Skeletal muscle satellite cell (primary cell): Measurements from ENCODE around the gene GPA33.

Experiments
- H3K27me3 ChIP-seq: 2 replicates; pipeline ENCODE4 v1.7.0; 2013; ENCODE audit warnings: low read length; ENCODE audit not compliant: control insufficient read depth, insufficient read depth
- H3K36me3 ChIP-seq: 2 replicates; pipeline ENCODE4 v1.7.0; 2013; ENCODE audit warnings: mild to moderate bottlenecking, control low read depth, low read length; ENCODE audit not compliant: insufficient read depth
- H3K4me1 ChIP-seq: 2 replicates; pipeline ENCODE4 v1.7.0; 2013; ENCODE audit warnings: low read length; ENCODE audit not compliant: control insufficient read depth, insufficient read depth
- H3K4me2 ChIP-seq: 2 replicates; pipeline ENCODE4 v1.7.0; 2013; ENCODE audit warnings: mild to moderate bottlenecking, low read length
- H3K4me3 ChIP-seq: 2 replicates; pipeline ENCODE4 v1.7.0; 2013; ENCODE audit warnings: low read length
- H3K9ac ChIP-seq: 2 replicates; pipeline ENCODE4 v1.7.0; 2013; ENCODE audit warnings: mild to moderate bottlenecking, low read depth, low read length, moderate library complexity
- H3K9me3 ChIP-seq: replicated peaks from 2 replicates; pipeline ENCODE4 v1.7.0; 2013; ENCODE audit warnings: mild to moderate bottlenecking, control low read depth, low read length

GPA33 gene

GRCh38 chr1:167127661-167128060 lies 37.5 kb upstream of the GPA33 start:
- no peak overlapping the region for H3K9ac ChIP-seq
- peaks cover 3% of the 10 kb centered on the region for H3K27me3 ChIP-seq
- no peaks in the 10 kb centered on the region for H3K9me3 ChIP-seq
- no peak overlapping the region for H3K4me3 ChIP-seq
- H3K4me2 ChIP-seq, result no peak overlapping the region
- H3K4me1 ChIP-seq, result no peaks in the 10 kb centered on the region
- H3K36me3 ChIP-seq, result no peaks in the 10 kb centered on the region

GRCh38 chr1:167127236-167127635 lies 37.1 kb upstream of the GPA33 start:
- Histone ChIP-seq H3K9ac (no peak overlapping the region), H3K4me1 (no peaks in the 10 kb centered on the region), H3K4me2 (no peak overlapping the region), H3K4me3 (no peak overlapping the region), H3K27me3 (peaks cover 3% of the 10 kb centered on the region), H3K36me3 (no peaks in the 10 kb centered on the region), H3K9me3 (no peaks in the 10 kb centered on the region)

- Histone ChIP-seq H3K36me3 (no peaks in the 10 kb centered on the region), H3K27me3 (peaks cover 3% of the 10 kb centered on the region)
Measured at GRCh38 chr1:167126811-167127210, 36.6 kb upstream of the GPA33 start.

DNA sequence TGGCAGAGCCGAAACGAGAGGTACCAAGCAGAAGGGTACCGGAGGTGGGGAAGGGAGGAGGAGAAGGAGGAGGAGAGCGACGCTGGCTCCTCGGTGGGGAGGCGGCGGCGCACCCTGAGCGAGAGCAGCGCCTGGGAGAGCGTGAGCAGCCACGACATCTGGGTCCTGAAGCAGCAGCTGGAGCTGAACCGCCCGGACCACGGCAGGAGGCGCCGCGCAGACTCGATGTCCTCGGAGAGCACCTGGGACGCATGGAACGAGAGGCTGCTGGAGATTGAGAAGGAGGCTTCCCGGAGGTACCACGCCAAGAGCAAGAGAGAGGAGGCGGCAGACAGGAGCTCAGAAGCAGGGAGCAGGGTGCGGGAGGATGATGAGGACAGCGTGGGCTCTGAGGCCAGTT lies 36.1 kb upstream of the GPA33 start:
- no peak overlapping the region for H3K4me3 ChIP-seq
- no peak overlapping the region for H3K4me2 ChIP-seq
- no peaks in the 10 kb centered on the region for H3K4me1 ChIP-seq
- H3K9ac ChIP-seq, result no peak overlapping the region
- H3K9me3 ChIP-seq, result no peaks in the 10 kb centered on the region
- H3K36me3 ChIP-seq, result no peaks in the 10 kb centered on the region
- H3K27me3 ChIP-seq, result peaks cover 3% of the 10 kb centered on the region

More at GRCh38 chr1:167126811-167127210, 36.6 kb upstream of the GPA33 start:
- Histone ChIP-seq H3K4me2 (no peak overlapping the region), H3K9me3 (no peaks in the 10 kb centered on the region), H3K4me3 (no peak overlapping the region), H3K4me1 (no peaks in the 10 kb centered on the region), H3K9ac (no peak overlapping the region)

- Histone ChIP-seq H3K4me3 (no peak overlapping the region), H3K9ac (no peak overlapping the region), H3K9me3 (no peaks in the 10 kb centered on the region), H3K27me3 (no peaks in the 10 kb centered on the region), H3K4me2 (no peak overlapping the region), H3K36me3 (no peaks in the 10 kb centered on the region), H3K4me1 (no peaks in the 10 kb centered on the region)
Measured at GRCh38 chr1:167122568-167122967, 32.4 kb upstream of the GPA33 start.

- Histone ChIP-seq H3K4me2 (no peak overlapping the region), H3K9me3 (no peaks in the 10 kb centered on the region), H3K4me1 (no peaks in the 10 kb centered on the region), H3K4me3 (no peak overlapping the region), H3K36me3 (no peaks in the 10 kb centered on the region), H3K9ac (no peak overlapping the region), H3K27me3 (no peaks in the 10 kb centered on the region)
Measured at GRCh38 chr1:167122121-167122480, 31.9 kb upstream of the GPA33 start.

DNA sequence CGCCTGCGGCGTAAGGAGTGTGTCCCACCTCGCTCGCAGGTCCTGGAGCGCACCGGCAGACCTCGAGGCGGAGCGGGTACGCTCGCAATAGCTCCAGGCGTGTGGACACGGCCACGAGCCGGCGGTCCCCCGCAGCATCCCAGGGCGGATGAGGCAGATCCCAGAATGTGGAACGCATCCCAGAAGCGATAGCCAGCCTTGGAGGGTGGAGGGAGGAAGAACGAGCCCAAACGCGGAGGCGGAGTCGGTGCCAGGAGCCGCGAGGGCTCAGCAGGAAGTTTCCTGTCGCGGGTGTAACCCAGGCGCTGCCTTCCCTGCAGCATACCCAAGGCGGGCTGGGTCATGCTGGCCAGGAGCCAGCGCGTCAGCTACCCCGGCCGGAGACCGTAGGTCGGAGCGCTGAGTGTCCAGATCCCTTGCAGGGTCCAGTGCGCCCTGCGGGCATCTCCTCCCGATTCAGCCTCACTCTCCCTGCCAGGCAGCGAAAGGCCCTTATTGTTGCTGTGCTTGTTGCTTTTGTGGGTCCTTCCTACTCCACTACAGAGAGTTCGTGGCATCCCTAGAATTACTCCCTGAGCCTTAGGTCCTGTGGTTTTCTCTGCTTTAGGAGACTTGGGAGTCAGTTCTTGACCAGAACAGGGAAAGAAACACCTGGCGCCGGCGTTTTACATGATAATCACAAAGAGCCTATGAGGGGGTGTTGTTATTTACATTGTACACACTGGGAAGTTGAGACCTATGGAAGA lies 31.4 kb upstream of the GPA33 start:
- Histone ChIP-seq H3K27me3 (no peaks in the 10 kb centered on the region), H3K4me1 (no peaks in the 10 kb centered on the region), H3K9me3 (no peaks in the 10 kb centered on the region), H3K36me3 (no peaks in the 10 kb centered on the region), H3K4me2 (no peak overlapping the region), H3K9ac (no peak overlapping the region), H3K4me3 (no peak overlapping the region)

GRCh38 chr1:167120899-167121298 lies 30.7 kb upstream of the GPA33 start:
- H3K27me3 ChIP-seq, result no peaks in the 10 kb centered on the region
- no peaks in the 10 kb centered on the region for H3K9me3 ChIP-seq
- H3K36me3 ChIP-seq, result no peaks in the 10 kb centered on the region
- H3K9ac ChIP-seq, result no peak overlapping the region
- H3K4me2 ChIP-seq, result no peak overlapping the region
- no peak overlapping the region for H3K4me3 ChIP-seq
- H3K4me1 ChIP-seq, result no peaks in the 10 kb centered on the region

DNA sequence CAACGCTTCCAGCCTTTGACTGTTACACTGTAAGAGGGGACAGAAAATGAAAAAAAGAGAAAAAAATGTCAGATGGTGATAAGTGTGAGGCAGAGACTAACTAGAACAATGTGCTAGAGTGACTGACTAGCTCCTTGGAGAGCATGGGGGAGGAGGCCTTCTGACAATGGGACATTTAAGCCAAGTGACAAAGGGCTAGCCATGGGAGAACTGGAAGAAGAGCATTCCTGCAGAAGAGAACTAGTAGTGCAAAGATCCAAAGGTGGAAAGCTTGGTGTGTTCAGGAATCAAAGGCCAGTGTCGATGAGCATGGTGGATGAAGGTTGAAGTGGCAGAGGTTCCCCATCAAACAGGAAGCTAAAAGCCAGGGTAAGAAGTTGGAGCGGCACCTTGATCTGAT lies 29.5 kb upstream of the GPA33 start:
- Histone ChIP-seq H3K36me3 (no peaks in the 10 kb centered on the region), H3K27me3 (no peaks in the 10 kb centered on the region), H3K4me2 (no peak overlapping the region), H3K4me1 (no peaks in the 10 kb centered on the region), H3K9me3 (no peaks in the 10 kb centered on the region), H3K4me3 (no peak overlapping the region), H3K9ac (no peak overlapping the region)

- Histone ChIP-seq H3K4me1 (no peaks in the 10 kb centered on the region), H3K27me3 (no peaks in the 10 kb centered on the region), H3K9me3 (no peaks in the 10 kb centered on the region), H3K4me2 (no peak overlapping the region), H3K36me3 (no peaks in the 10 kb centered on the region), H3K9ac (no peak overlapping the region), H3K4me3 (no peak overlapping the region)
Measured at GRCh38 chr1:167118188-167118587, 28.0 kb upstream of the GPA33 start.

DNA sequence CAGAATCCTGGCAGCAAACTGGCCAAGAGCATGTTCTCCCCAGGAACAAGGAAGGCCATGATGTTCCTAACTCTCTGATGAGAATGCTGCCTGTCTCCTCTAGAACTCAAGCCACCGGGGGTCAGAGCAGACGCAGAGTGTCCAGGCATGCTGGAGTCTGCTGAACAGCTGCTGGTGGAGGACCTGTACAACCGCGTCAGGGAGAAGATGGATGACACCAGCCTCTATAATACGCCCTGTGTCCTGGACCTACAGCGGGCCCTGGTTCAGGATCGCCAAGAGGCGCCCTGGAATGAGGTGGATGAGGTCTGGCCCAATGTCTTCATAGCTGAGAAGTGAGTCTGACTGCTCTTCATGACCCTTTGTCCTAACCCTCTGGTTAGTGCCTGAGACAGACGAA lies 27.0 kb upstream of the GPA33 start:
- Histone ChIP-seq H3K4me1 (no peaks in the 10 kb centered on the region), H3K4me2 (no peak overlapping the region), H3K9ac (no peak overlapping the region), H3K36me3 (no peaks in the 10 kb centered on the region), H3K27me3 (no peaks in the 10 kb centered on the region), H3K9me3 (no peaks in the 10 kb centered on the region), H3K4me3 (no peak overlapping the region)

- Histone ChIP-seq H3K27me3 (no peaks in the 10 kb centered on the region), H3K4me2 (no peak overlapping the region), H3K4me3 (no peak overlapping the region), H3K36me3 (no peaks in the 10 kb centered on the region), H3K9me3 (no peaks in the 10 kb centered on the region), H3K4me1 (no peaks in the 10 kb centered on the region), H3K9ac (no peak overlapping the region)
Measured at GRCh38 chr1:167116174-167116573, 26.0 kb upstream of the GPA33 start.
